ENCODE data around the gene FAM131B. TPM values are rescaled to one million over a fixed set of nuclear protein-coding genes. Genes with fewer than 3 reads are reported as not detected.

FAM131B gene
- total and polyA plus RNA-seq, 2 of the 13 experiments (the other 11 are each of a cell fraction or from before 2014, with no cell fraction given), result 0.07 TPM; not detected in 1

DNA sequence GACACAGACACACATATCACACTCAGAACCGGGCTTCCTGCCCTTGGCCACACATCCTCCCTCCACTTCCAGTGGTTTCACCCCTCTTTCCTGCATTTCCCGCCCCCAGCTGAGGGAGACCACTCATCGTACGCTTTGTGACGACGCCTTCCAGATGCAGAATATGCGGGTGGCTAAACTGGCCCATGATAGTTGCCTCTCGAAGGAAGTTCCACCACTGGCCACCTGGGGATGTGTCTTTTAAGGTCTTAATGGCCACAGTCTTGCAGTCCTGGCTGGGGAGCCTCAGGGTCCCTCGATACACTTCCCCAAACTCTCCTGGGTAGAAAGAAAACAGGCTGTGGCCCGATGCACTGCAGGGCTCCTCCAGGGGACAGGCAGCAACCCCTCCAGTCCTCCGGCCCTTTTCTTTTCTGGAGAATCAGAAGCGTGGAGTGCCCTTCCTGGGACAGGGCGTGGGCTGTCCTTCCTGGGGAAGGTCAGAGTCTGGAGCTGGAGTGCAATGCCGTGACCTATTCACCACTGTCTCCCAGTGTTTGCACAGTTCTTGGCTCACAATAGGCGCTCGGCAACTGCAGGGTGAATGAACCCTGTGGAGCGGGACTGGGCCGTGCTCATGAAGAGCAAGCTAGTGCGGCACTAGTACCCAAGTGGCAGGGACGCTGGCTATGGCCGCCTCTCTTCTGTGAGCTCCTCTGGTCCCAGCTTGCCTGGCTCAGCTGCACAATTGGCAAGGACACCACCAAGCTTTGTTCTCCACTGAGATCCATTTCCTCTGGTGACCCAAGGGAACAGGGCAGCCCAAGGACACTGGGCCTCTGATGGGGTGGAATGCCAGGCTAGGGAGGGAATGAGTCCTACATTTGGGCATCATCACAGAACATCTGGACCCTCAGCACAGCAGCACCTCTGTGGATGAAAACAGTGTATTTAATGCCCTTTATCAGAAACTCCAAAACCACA lies 33.0 kb upstream of the FAM131B start (continued):
- TF ChIP-seq, protein P1, sequence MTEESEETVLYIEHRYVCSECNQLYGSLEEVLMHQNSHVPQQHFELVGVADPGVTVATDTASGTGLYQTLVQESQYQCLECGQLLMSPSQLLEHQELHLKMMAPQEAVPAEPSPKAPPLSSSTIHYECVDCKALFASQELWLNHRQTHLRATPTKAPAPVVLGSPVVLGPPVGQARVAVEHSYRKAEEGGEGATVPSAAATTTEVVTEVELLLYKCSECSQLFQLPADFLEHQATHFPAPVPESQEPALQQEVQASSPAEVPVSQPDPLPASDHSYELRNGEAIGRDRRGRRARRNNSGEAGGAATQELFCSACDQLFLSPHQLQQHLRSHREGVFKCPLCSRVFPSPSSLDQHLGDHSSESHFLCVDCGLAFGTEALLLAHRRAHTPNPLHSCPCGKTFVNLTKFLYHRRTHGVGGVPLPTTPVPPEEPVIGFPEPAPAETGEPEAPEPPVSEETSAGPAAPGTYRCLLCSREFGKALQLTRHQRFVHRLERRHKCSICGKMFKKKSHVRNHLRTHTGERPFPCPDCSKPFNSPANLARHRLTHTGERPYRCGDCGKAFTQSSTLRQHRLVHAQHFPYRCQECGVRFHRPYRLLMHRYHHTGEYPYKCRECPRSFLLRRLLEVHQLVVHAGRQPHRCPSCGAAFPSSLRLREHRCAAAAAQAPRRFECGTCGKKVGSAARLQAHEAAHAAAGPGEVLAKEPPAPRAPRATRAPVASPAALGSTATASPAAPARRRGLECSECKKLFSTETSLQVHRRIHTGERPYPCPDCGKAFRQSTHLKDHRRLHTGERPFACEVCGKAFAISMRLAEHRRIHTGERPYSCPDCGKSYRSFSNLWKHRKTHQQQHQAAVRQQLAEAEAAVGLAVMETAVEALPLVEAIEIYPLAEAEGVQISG (CRISPR knock-in tag; IDR thresholded peaks at IDR 0.05), result peak; percentile 77
- TF ChIP-seq NFIB (CRISPR knock-in tag; IDR thresholded peaks at IDR 0.05; ENCODE audit: borderline replicate concordance), result no peak
- TF ChIP-seq KDM5A (IDR thresholded peaks at IDR 0.05; ENCODE audit: borderline replicate concordance, low read length), result no peak
- peak; percentile 74; the same call in 1 of the 2 replicates for TF ChIP-seq ZBTB20 (CRISPR knock-in tag; IDR thresholded peaks at IDR 0.05; ENCODE audit: borderline replicate concordance, low read depth)
- 0 out of 2 replicates have a peak, but pooled peaks have one; percentile 25 for TF ChIP-seq FOXC1 (CRISPR knock-in tag; IDR thresholded peaks at IDR 0.05; ENCODE audit: borderline replicate concordance)
- peak; percentile 75; the same call in 1 of the 2 replicates for TF ChIP-seq KLF12 (CRISPR knock-in tag; IDR thresholded peaks at IDR 0.05; ENCODE audit: borderline replicate concordance)
- TF ChIP-seq ZNF564 (CRISPR knock-in tag; IDR thresholded peaks at IDR 0.05), result no peak
- TF ChIP-seq ZNF143 (CRISPR knock-in tag; IDR thresholded peaks at IDR 0.05), result peak; percentile 33; the same call in 1 of the 2 replicates
- peak; percentile 64 for TF ChIP-seq SRSF1 (optimal IDR thresholded peaks at IDR 0.05; ENCODE audit: low read depth, low read length)
- TF ChIP-seq GABPB1 (CRISPR knock-in tag; IDR thresholded peaks at IDR 0.05), result 0 out of 2 replicates have a peak, but pooled peaks have one; percentile 36
- TF ChIP-seq FOXA3 (CRISPR knock-in tag; IDR thresholded peaks at IDR 0.05), result peak; percentile 80
- no peak for TF ChIP-seq ZNF709 (CRISPR knock-in tag; IDR thresholded peaks at IDR 0.05)
- peak; percentile 47; the same call in 1 of the 2 replicates for TF ChIP-seq POLR2G (IDR thresholded peaks at IDR 0.05; ENCODE audit: low read depth, low read length)
- TF ChIP-seq ZNF407 (CRISPR knock-in tag; IDR thresholded peaks at IDR 0.05; ENCODE audit: not compliant biosample characterization), result no peak
- TF ChIP-seq CCAR2 (optimal IDR thresholded peaks at IDR 0.05; ENCODE audit: low read depth, low read length), result no peak
- TF ChIP-seq ZNF549 (CRISPR knock-in tag; IDR thresholded peaks at IDR 0.05), result no peak
- TF ChIP-seq MTA1 (CRISPR knock-in tag; IDR thresholded peaks at IDR 0.05; ENCODE audit: borderline replicate concordance), result peak; percentile 86
- no peak for TF ChIP-seq MIXL1 (CRISPR knock-in tag; IDR thresholded peaks at IDR 0.05)

Data from HepG2 (cell line).